Prostate gland (tissue), 2 donors: ENCODE measurements around the gene ZNRF2. TPM values are rescaled to one million over a fixed set of nuclear protein-coding genes. Genes with fewer than 3 reads are reported as not detected.

Source experiments
- DNase-seq: peaks from one replicate; pipeline ENCODE4 v3.0.0-alpha.2; 2019; ENCODE audit warnings: low spot score
- H3K27ac ChIP-seq, 2 donors: fragments of 200-600 bp; sonication (generic); 2 replicates each; pipeline ENCODE4 v1.5.1; 2017 to 2019
- H3K27me3 ChIP-seq: fragments of 200-600 bp; sonication (generic); replicated peaks from 2 replicates; pipeline ENCODE4 v1.5.1; 2019; ENCODE audit not compliant: insufficient read depth
- H3K36me3 ChIP-seq, 2 donors: fragments of 200-600 bp; sonication (generic); 1 replicate in 1 of 2; 2 replicates in 1 of 2; pipeline versions ENCODE4 v1.5.1 to v1.8.1; 2017 to 2019
- H3K4me1 ChIP-seq: fragments of 200-600 bp; sonication (generic); replicated peaks from 2 replicates; pipeline ENCODE4 v1.5.1; 2019
- H3K4me3 ChIP-seq, 2 donors: fragments of 200-600 bp; sonication (generic); 2 replicates each; pipeline ENCODE4 v1.5.1; 2017 to 2019
- H3K9me3 ChIP-seq: fragments of 200-600 bp; sonication (generic); 2 replicates; pipeline ENCODE4 v1.5.1; 2017
- CTCF ChIP-seq, 4 experiments: fragments of 200-600 bp in 2 of 4; fragments of 450-650 bp in 2 of 4; sonication (generic) in 2 of 4; IDR thresholded peaks; 1 replicate in 3 of 4; 2 replicates in 1 of 4; pipeline ENCODE4 v1.5.1; 2016 to 2019; ENCODE audit warnings: antibody characterized with exemption in 4 of 4, mild to moderate bottlenecking in 2 of 4, moderate library complexity in 2 of 4
- POLR2A ChIP-seq: fragments of 450-650 bp; IDR thresholded peaks from one replicate; pipeline ENCODE4 v1.6.1; 2016; ENCODE audit warnings: antibody characterized with exemption, mild to moderate bottlenecking
- POLR2AphosphoS5 ChIP-seq: sonication (generic); formaldehyde crosslinking; IDR thresholded peaks from one replicate; pipeline ENCODE4 v1.6.1; 2017; ENCODE audit warnings: antibody characterized with exemption
- WGBS: methylation state at CpG from one replicate; pipeline ENCODE4 v1.1.5; 2018; 5-methylcytosine and 5-hydroxymethylcytosine counted together
- intact Hi-C: fragments of 100-400 bp; cut with DNase I; formaldehyde crosslinking; loops from one replicate; pipeline ENCODE4 v1.14.2; 2022
- total RNA-seq, 2 donors: library from RNA; depleted of rRNA; stranded (reverse); fragments of >200 nt; gene quantifications; one replicate each; pipeline ENCODE4 v1.1.0, GENCODE V29; 2016

The ZNRF2 gene
- total RNA-seq, 2 donors from 2014 or later = 23.0 to 35.2 TPM

DNA sequence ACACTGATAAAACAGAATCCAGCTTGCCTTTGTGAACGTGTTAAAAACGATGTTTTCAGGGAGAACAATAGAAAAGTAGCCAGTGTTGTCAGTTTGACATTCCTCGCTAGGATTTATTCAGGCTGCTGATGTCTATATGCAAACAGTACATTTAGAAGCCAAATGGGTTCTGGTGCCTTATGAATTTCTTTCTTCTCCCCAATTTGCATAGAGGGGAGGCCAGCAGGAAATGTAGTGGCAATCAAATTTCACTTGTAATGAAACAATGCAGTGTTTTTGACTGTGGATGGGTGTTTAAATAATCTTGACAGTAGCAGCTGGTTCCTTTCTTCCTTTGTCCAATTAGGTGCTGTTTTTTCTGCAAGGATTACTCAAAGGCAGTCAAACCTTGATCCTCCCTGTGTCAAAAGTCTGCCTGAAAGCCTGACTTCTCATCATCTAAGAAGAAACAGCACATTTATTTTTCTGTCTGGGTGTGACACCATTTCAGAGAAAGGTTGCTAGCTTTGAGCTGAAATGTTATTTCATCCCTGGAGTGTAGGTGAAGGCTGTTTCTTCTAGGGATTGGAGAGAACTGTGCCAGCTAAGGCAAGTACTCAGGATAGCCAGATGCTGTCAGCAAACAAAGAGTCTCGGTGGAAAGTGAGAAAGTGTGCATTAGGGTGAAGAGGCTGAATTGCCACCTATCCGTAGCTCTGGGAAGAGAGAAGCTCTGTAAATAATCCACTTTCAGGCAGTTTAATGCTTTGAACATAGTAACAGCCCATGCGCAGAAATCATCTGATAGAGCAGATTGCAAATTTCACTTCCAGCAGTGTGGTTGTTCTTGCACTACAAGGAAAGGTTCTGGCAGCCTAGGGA, 36.6 kb upstream of the ZNRF2 start:
- intact Hi-C loops = loop anchor here (10.0 kb wide), 1 partner anchor 1867 kb away; no protein-coding TSS in a partner anchor
- no peak overlapping the region for H3K4me3 ChIP-seq
- no peaks in the 10 kb centered on the region for H3K27me3 ChIP-seq
- H3K4me1 ChIP-seq = no peaks in the 10 kb centered on the region
- no peak overlapping the region for H3K27ac ChIP-seq
- 32% methylated on average over 6 of the region's 6 CpGs for WGBS
- no peaks in the 10 kb centered on the region for H3K36me3 ChIP-seq
- no peak for TF ChIP-seq POLR2A
- no peak for TF ChIP-seq POLR2AphosphoS5
- no peak for TF ChIP-seq CTCF (IDR thresholded peaks at IDR 0.05)
- DNase-seq = no peak
- H3K9me3 ChIP-seq = no peaks in the 10 kb centered on the region

DNA sequence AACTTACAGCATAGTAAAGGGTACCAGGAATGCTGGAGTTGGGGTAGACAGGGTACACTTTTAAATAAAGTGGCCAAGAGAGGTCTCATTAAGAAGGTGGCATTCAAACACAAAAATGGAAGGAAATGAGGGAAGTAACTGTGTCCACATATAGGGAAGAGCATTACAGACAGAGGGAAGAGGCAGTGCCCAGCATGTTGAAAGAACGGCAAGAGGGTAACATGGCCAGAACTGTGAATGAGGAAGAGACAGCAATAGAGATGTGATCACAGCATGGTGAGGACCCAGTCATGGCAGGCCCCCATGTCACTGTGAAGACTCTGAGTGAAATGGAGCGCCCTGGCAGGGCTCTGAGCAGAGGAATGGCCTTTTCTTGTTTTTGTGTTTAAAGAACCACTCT, 35.1 kb upstream of the ZNRF2 start:
- WGBS = 93% methylated on average over 2 of the region's 2 CpGs
- Histone ChIP-seq H3K27me3 (no peaks in the 10 kb centered on the region), H3K9me3 (no peaks in the 10 kb centered on the region), H3K4me1 (no peaks in the 10 kb centered on the region), H3K27ac (no peak overlapping the region), H3K36me3 (no peaks in the 10 kb centered on the region), H3K4me3 (no peak overlapping the region)
- TF ChIP-seq POLR2A = no peak
- TF ChIP-seq CTCF (IDR thresholded peaks at IDR 0.05) = no peak
- no peak for TF ChIP-seq POLR2AphosphoS5
- DNase-seq = no peak
- intact Hi-C loops = loop anchor here (10.0 kb wide), 1 partner anchor 1865 kb away; no protein-coding TSS in a partner anchor

DNA sequence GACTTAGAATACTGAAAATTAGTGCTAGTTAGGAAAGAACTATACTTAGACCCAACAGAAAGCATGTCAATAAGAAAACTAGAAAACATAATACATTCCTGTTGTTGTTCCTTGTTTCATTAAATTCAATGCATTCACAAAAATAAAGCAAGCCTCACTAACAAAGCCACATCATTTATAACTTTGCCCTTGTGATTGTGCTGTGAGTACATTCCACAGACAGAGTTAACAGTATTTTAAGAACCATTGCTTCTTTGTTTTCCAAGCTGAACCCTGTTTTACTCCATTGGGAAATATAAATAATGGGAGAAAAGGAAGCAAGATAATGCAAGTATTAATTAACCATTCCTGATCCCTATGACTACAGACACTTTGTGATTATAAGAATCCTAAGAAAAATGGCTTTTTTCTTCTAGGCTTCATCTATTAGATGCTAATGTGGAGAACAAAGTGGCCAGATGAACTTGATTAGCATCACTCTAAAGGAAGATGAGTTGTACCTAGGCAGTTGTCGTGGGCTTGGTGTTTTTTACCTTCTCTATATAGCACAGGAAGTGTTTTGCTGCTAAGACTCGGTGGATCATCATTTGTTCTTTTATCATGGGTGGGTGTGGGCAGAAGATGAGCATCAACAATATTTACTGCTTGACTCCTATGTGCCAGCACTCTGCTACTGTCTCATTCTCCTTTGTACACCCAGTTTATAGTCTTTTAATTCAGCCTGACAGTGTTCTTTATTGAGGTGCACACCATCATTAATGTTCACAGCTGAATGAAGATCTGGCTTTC, 34.2 kb upstream of the ZNRF2 start:
- DNase-seq = no peak
- 72% methylated on average over 2 of the region's 2 CpGs for WGBS
- Histone ChIP-seq H3K27ac (no peak overlapping the region), H3K9me3 (no peaks in the 10 kb centered on the region), H3K36me3 (no peaks in the 10 kb centered on the region), H3K4me3 (no peak overlapping the region), H3K4me1 (no peaks in the 10 kb centered on the region), H3K27me3 (no peaks in the 10 kb centered on the region)
- intact Hi-C loops = loop anchor here (10.0 kb wide), 1 partner anchor 1865 kb away; no protein-coding TSS in a partner anchor
- no peak for TF ChIP-seq CTCF (IDR thresholded peaks at IDR 0.05)
- TF ChIP-seq POLR2AphosphoS5 = no peak
- no peak for TF ChIP-seq POLR2A

- H3K36me3 ChIP-seq = no peaks in the 10 kb centered on the region
- H3K9me3 ChIP-seq = no peaks in the 10 kb centered on the region
- no peak overlapping the region for H3K27ac ChIP-seq
- DNase-seq = no peak
- no peaks in the 10 kb centered on the region for H3K27me3 ChIP-seq
- intact Hi-C loops = no loop called here
- TF ChIP-seq POLR2AphosphoS5 = no peak
- no peak for TF ChIP-seq CTCF (IDR thresholded peaks at IDR 0.05)
- TF ChIP-seq POLR2A = no peak
- H3K4me1 ChIP-seq = no peaks in the 10 kb centered on the region
- no peak overlapping the region for H3K4me3 ChIP-seq
- WGBS = 93% methylated on average over 7 of the region's 7 CpGs
Measured at GRCh38 chr7:30251708-30252329, 32.6 kb upstream of the ZNRF2 start.
